K562 (cell line): Measurements from ENCODE around the gene SBK3. TPM values are rescaled to one million over a fixed set of nuclear protein-coding genes. Genes with fewer than 3 reads are reported as not detected.
A peak's percentile ranks its signal among the peaks of the same experiment; 100 is the strongest.

Experiments used
- ATAC-seq: fragments of 200-7000 bp; cut with Tn5 transposase; 3 replicates; pipeline ENCODE4 v1.9.1; 2020; ENCODE audit warnings: moderate library complexity
- BruUV-seq: library from RNA; stranded (reverse); fragments of 400-500 nt; replicated peaks from 2 replicates; lab custom pipeline; 2021; lab: Mats Ljungman, UMichigan
- CTCF ChIA-PET: fragments of 300-600 bp; formaldehyde crosslinking; extraction: SDS; loops from one replicate; lab custom pipeline; 2021; ENCODE audit warnings: low intra/inter-chr PET ratio; lab: Yijun Ruan, JAX
- POLR2A ChIA-PET: fragments of 300-600, 350-650 bp; sonication (Branson Sonifier 250); formaldehyde crosslinking; extraction: SDS; loops from one replicate; lab custom pipeline; 2021; ENCODE audit warnings: antibody characterized with exemption, inconsistent platforms; lab: Yijun Ruan, JAX
- DNase-seq, 4 experiments: peaks; one replicate each; pipeline versions ENCODE4 v3.0.0 to v3.0.0-alpha.2; 2011 to 2018; ENCODE audit warnings: low spot score in 3 of 4, mixed read lengths in 3 of 4; ENCODE audit errors: extremely low read depth in 1 of 4
- FAIRE-seq: peaks from 2 replicates; lab custom pipeline; 2011; peaks lifted over from hg19 to GRCh38; lab: Jason Lieb, UNC
- H2AFZ ChIP-seq: 2 replicates; pipeline ENCODE4 v1.6.0; 2011; ENCODE audit warnings: low read depth, low read length, control low read depth, inconsistent platforms
- H3K27ac ChIP-seq: fragments of 200-600 bp; 3 replicates; pipeline ENCODE4 v1.8.0; 2011; ENCODE audit warnings: low read depth, mild to moderate bottlenecking, control low read depth, inconsistent platforms, low read length, moderate library complexity, mixed read lengths; ENCODE audit errors: extremely low read depth
- H3K27me3 ChIP-seq, 2 experiments: fragments of 300-600 bp in 1 of 2; 2 replicates in 1 of 2; 3 replicates in 1 of 2; pipeline versions ENCODE4 v1.6.0 to v1.8.0; 2011; ENCODE audit warnings: inconsistent platforms in 2 of 2, low read length in 2 of 2, mild to moderate bottlenecking in 1 of 2, mixed read lengths in 1 of 2, moderate library complexity in 1 of 2; ENCODE audit not compliant: control insufficient read depth in 2 of 2, insufficient read depth in 2 of 2
- H3K36me3 ChIP-seq: fragments of 300-600 bp; 3 replicates; pipeline ENCODE4 v1.8.0; 2011; ENCODE audit warnings: mild to moderate bottlenecking, low read length, inconsistent platforms; ENCODE audit not compliant: control insufficient read depth, insufficient read depth
- H3K4me1 ChIP-seq, 2 experiments: fragments of 200-600 bp in 1 of 2; replicated peaks in 1 of 2; 2 replicates in 1 of 2; 3 replicates in 1 of 2; pipeline versions ENCODE4 v1.5.1 to v1.8.0; 2011; ENCODE audit warnings: inconsistent platforms in 2 of 2, low read length in 2 of 2, mild to moderate bottlenecking in 1 of 2, mixed read lengths in 1 of 2, moderate library complexity in 1 of 2; ENCODE audit not compliant: control insufficient read depth in 2 of 2, insufficient read depth in 2 of 2
- H3K4me2 ChIP-seq: 2 replicates; pipeline ENCODE4 v1.6.1; 2011; ENCODE audit warnings: low read length, control low read depth, inconsistent platforms, mixed read lengths; ENCODE audit not compliant: insufficient read depth
- H3K4me3 ChIP-seq: fragments of 200-600 bp; sonication (generic), shearing (Covaris generic); 2 replicates; pipeline ENCODE4 v1.5.1; 2016; ENCODE audit warnings: control low read depth, inconsistent platforms
- H3K79me2 ChIP-seq: fragments of 200-600 bp; 3 replicates; pipeline ENCODE4 v1.8.0; 2011; ENCODE audit warnings: low read length, inconsistent platforms; ENCODE audit not compliant: control insufficient read depth, insufficient read depth
- H3K9ac ChIP-seq, 2 experiments: 2 replicates each; pipeline versions ENCODE4 v1.6.0 to v1.6.1; 2011; ENCODE audit warnings: low read depth in 2 of 2, low read length in 2 of 2, control low read depth in 1 of 2, inconsistent platforms in 1 of 2, mild to moderate bottlenecking in 1 of 2, mixed read lengths in 1 of 2; ENCODE audit not compliant: insufficient read depth in 1 of 2
- H3K9me1 ChIP-seq: one replicate; pipeline ENCODE4 v1.6.0; 2011; ENCODE audit warnings: inconsistent platforms, mild to moderate bottlenecking, low read length, moderate library complexity; ENCODE audit not compliant: control insufficient read depth, insufficient read depth
- H3K9me3 ChIP-seq: replicated peaks from 2 replicates; pipeline ENCODE4 v1.5.1; 2011; ENCODE audit warnings: low read depth, low read length, inconsistent platforms; ENCODE audit not compliant: control insufficient read depth, insufficient read depth
- H4K20me1 ChIP-seq: replicated peaks from 2 replicates; pipeline ENCODE4 v1.6.1; 2011; ENCODE audit warnings: low read length, inconsistent platforms, mixed read lengths; ENCODE audit not compliant: control insufficient read depth, insufficient read depth
- ATF6 ChIP-seq: sonication (generic); formaldehyde crosslinking; IDR thresholded peaks from 2 replicates; pipeline ENCODE4 v1.4.0; 2020; ENCODE audit warnings: mild to moderate bottlenecking, missing genetic modification reagents
- BCL6 ChIP-seq: fragments of 250-450 bp; sonication (Bioruptor Pico); IDR thresholded peaks from 2 replicates; pipeline ENCODE4 v1.4.0; 2020
- CBFB ChIP-seq: sonication (generic); formaldehyde crosslinking; IDR thresholded peaks from 2 replicates; pipeline ENCODE4 v1.4.0; 2020; ENCODE audit warnings: mild to moderate bottlenecking, missing genetic modification reagents
- KDM1A ChIP-seq, 2 experiments: fragments of 450-650 bp; IDR thresholded peaks; 2 replicates each; pipeline ENCODE4 v1.6.1; 2016; ENCODE audit warnings: mild to moderate bottlenecking in 2 of 2
- MECOM ChIP-seq: fragments of 250-450 bp; sonication (Bioruptor Pico); IDR thresholded peaks from 2 replicates; pipeline ENCODE4 v1.8.0; 2022; ENCODE audit warnings: inconsistent platforms
- MLX ChIP-seq, 2 experiments: fragments of 450-650 bp in 1 of 2; sonication (generic) in 1 of 2; formaldehyde crosslinking; conservative IDR thresholded peaks; 2 replicates each; pipeline versions ENCODE4 v1.4.0 to v1.8.1; 2020 to 2022; ENCODE audit warnings: mild to moderate bottlenecking in 1 of 2, missing genetic modification reagents in 1 of 2
- SPI1 ChIP-seq: IDR thresholded peaks from 2 replicates; pipeline ENCODE4 v1.6.1; 2011; ENCODE audit warnings: low read depth, low read length, control low read depth, borderline replicate concordance
- TFAP4 ChIP-seq: sonication (generic); formaldehyde crosslinking; IDR thresholded peaks from 2 replicates; pipeline ENCODE4 v1.8.0; 2022; ENCODE audit warnings: missing genetic modification reagents, mild to moderate bottlenecking, moderate library complexity, borderline replicate concordance
- ZBTB7A ChIP-seq: IDR thresholded peaks from 2 replicates; pipeline ENCODE4 v1.6.1; 2011; ENCODE audit warnings: low read depth, mild to moderate bottlenecking, low read length, moderate library complexity, borderline replicate concordance; ENCODE audit not compliant: control insufficient read depth
- ZC3H4 ChIP-seq: sonication (generic); formaldehyde crosslinking; IDR thresholded peaks from 2 replicates; pipeline ENCODE4 v1.9.0; 2021; ENCODE audit warnings: missing genetic modification reagents, borderline replicate concordance
- ZNF212 ChIP-seq: fragments of 450-650 bp; formaldehyde crosslinking; IDR thresholded peaks from 2 replicates; pipeline ENCODE4 v1.4.0; 2020; ENCODE audit warnings: mild to moderate bottlenecking
- ZNF551 ChIP-seq: fragments of 250-450 bp; sonication (Bioruptor Pico); IDR thresholded peaks from 2 replicates; pipeline ENCODE4 v1.5.0; 2021; ENCODE audit warnings: mild to moderate bottlenecking, moderate library complexity
- ZNF695 ChIP-seq: fragments of 450-650 bp; formaldehyde crosslinking; IDR thresholded peaks from 2 replicates; pipeline ENCODE4 v1.4.0; 2020; ENCODE audit warnings: mild to moderate bottlenecking, moderate library complexity
- WGBS: fragments of 100-300 bp; shearing (Covaris generic); methylation state at CpG from one replicate; pipeline ENCODE4 v1.1.6; 2016; ENCODE audit warnings: low coverage, mixed read lengths; ENCODE audit not compliant: insufficient coverage; ENCODE audit errors: missing lambda C conversion rate; 5-methylcytosine and 5-hydroxymethylcytosine counted together
- in situ Hi-C: fragments of 300-500 bp; cut with MboI; formaldehyde crosslinking; loops from 4 replicates; pipeline ENCODE4 v1.15.0; 2018; ENCODE audit warnings: inconsistent platforms, mixed read lengths
- intact Hi-C: fragments of 100-400 bp; cut with micrococcal nuclease; formaldehyde crosslinking; loops from 2 replicates; pipeline ENCODE4 v1.14.2; 2022
- polyA plus RNA-seq, 8 experiments: library from polyadenylated mRNA; depleted of rRNA in 4 of 8; stranded (reverse) in 5 of 8; unstranded in 3 of 8; fragments of >200 nt; fragmentation: Nextera tagmentation in 2 of 8; fragmentation: Illumina TruSeq in 1 of 8; extraction: Ambion mirVana in 2 of 8; extraction: Trizol in 1 of 8; gene quantifications; 2 replicates each; pipeline versions ENCODE4 v1.2.1 to v1.2.3, GENCODE V29; 2011 to 2014; ENCODE audit warnings: inconsistent platforms in 1 of 8, missing spikeins in 1 of 8
- total RNA-seq, 7 experiments: library from RNA; depleted of rRNA in 6 of 7; stranded (reverse); fragments of >200 nt in 6 of 7; fragmentation: Illumina TruSeq in 2 of 7; extraction: Trizol in 2 of 7; gene quantifications; 2 replicates each; pipeline versions ENCODE4 v1.2.1 to v1.2.3, GENCODE V29; 2011 to 2021; ENCODE audit warnings: low replicate concordance in 1 of 7

Gene SBK3
- total and polyA plus RNA-seq, 9 of the 15 experiments (the other 6 are each of a cell fraction or from before 2014, with no cell fraction given) = 0.11 to 0.43 (median 0.13) TPM; not detected in 6

GRCh38 chr19:55552620-55553019, 7.3 kb upstream of the SBK3 start:
- ChIA-PET CTCF (no interaction called here), POLR2A (interaction anchor here (0.7 to 1.0 kb wide), 2 partner anchors 23 to 1776 kb away, joined by 3 read pairs; no protein-coding TSS in a partner anchor)
- in situ Hi-C loops (no loop called here), intact Hi-C loops (no loop called here)
- no peaks in the 10 kb centered on the region for H4K20me1 ChIP-seq
- H3K4me2 ChIP-seq = no peak overlapping the region
- 10% methylated on average over 13 of the region's 13 CpGs for WGBS
- H3K27me3 ChIP-seq = peaks cover 3 to 11% of the 10 kb centered on the region in 2 experiments; a peak in 3 of 5 replicates
- ATAC-seq (no peak), DNase-seq (no peak), FAIRE-seq (no peak)
- H3K9me3 ChIP-seq = no peaks in the 10 kb centered on the region
- H3K36me3 ChIP-seq = no peaks in the 10 kb centered on the region
- no peak overlapping the region for H3K27ac ChIP-seq
- no peak overlapping the region for H3K9ac ChIP-seq
- BruUV-seq = no TSS peak
- H2AFZ ChIP-seq = no peak overlapping the region
- H3K79me2 ChIP-seq = no peaks in the 10 kb centered on the region
- H3K9me1 ChIP-seq = no peaks in the 10 kb centered on the region
- peaks cover 8 to 12% of the 10 kb centered on the region in 2 experiments; a peak in 4 of 5 replicates for H3K4me1 ChIP-seq
- H3K4me3 ChIP-seq = no peak overlapping the region
- 0 out of 4 replicates have a peak, but pooled peaks of 1 of the 2 experiments have one; percentile 14 for TF ChIP-seq KDM1A (IDR thresholded peaks at IDR 0.05)
- no peak for TF ChIP-seq CBFB

- no peak overlapping the region for H3K4me3 ChIP-seq
- no peaks in the 10 kb centered on the region for H4K20me1 ChIP-seq
- H2AFZ ChIP-seq = no peak overlapping the region
- H3K36me3 ChIP-seq = no peaks in the 10 kb centered on the region
- peaks cover under 1 to 8% of the 10 kb centered on the region in 2 experiments; a peak in 3 of 5 replicates for H3K27me3 ChIP-seq
- ATAC-seq (no peak), FAIRE-seq (no peak)
- in situ Hi-C loops = no loop called here
- H3K9me3 ChIP-seq = no peaks in the 10 kb centered on the region
- CTCF ChIA-PET = no interaction called here
- H3K9ac ChIP-seq = no peak overlapping the region
- H3K27ac ChIP-seq = no peak overlapping the region
- no TSS peak for BruUV-seq
- H3K9me1 ChIP-seq = no peaks in the 10 kb centered on the region
- intact Hi-C loops = no loop called here
- TF ChIP-seq ATF6 (CRISPR knock-in tag) (no peak), MLX (CRISPR knock-in tag; conservative IDR thresholded peaks at IDR 0.05) (no peak), ZNF695 (CRISPR knock-in tag) (no peak), ZNF551 (CRISPR knock-in tag) (no peak), ZC3H4 (CRISPR knock-in tag) (no peak), ZNF212 (CRISPR knock-in tag) (no peak), TFAP4 (no peak), MECOM (no peak), SPI1 (no peak), ZBTB7A (no peak), BCL6 (no peak)
- TF ChIP-seq, all 486 proteins: peak for 0
- WGBS = 39% methylated on average over 5 of the region's 5 CpGs
- no peak overlapping the region for H3K4me2 ChIP-seq
- H3K4me1 ChIP-seq = peaks cover 13 to 17% of the 10 kb centered on the region in 2 experiments
- H3K79me2 ChIP-seq = no peaks in the 10 kb centered on the region
- DNase-seq = no peak
- POLR2A ChIA-PET = interaction anchor here (0.8 kb wide), 1 partner anchor 28 kb away, joined by 3 read pairs; no protein-coding TSS in a partner anchor
Observed at GRCh38 chr19:55552206-55552605, 6.9 kb upstream of the SBK3 start.
